Stimulated activated CD4-positive, alpha-beta T cell treated with anti-CD3 and anti-CD28 coated beads, Interleukin-4, amount 100 ng/mL, for 1 hour (primary cell): ENCODE results near the gene CDT1.

Experiments
- DNase-seq: peaks from one replicate; pipeline ENCODE4 v3.0.0-alpha.2; 2020

The CDT1 gene

DNA sequence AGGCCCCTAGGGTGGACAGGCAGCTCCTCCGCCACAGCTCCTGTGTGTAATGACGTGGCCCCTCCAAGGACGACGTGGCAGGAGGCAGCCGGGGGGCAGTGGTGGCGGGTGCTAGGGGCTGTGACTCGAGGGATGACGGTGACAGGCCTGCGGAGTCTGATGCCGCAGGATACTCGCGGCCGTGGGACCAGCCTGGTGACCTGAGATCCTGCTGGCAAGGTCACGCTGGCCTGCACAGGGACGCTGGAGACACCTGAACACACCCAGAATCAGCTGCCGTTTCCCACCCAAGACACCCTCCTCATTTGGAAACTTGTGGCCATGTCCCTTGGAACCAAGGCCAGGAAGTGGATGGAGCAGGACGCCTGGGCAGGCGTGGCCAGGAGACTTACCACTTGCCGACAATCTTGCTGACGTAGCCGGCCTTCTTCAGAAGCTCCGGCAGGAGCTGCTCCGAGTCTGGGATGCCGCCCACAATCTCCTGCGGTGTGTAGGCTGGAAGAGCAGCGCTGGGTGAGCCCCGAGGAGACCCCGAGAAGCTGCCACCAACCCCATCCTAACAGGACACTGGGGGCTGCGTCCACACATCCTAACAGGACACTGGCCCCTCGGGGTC is 37.1 kb downstream of the CDT1 start:
- DNase-seq, result no peak

DNA sequence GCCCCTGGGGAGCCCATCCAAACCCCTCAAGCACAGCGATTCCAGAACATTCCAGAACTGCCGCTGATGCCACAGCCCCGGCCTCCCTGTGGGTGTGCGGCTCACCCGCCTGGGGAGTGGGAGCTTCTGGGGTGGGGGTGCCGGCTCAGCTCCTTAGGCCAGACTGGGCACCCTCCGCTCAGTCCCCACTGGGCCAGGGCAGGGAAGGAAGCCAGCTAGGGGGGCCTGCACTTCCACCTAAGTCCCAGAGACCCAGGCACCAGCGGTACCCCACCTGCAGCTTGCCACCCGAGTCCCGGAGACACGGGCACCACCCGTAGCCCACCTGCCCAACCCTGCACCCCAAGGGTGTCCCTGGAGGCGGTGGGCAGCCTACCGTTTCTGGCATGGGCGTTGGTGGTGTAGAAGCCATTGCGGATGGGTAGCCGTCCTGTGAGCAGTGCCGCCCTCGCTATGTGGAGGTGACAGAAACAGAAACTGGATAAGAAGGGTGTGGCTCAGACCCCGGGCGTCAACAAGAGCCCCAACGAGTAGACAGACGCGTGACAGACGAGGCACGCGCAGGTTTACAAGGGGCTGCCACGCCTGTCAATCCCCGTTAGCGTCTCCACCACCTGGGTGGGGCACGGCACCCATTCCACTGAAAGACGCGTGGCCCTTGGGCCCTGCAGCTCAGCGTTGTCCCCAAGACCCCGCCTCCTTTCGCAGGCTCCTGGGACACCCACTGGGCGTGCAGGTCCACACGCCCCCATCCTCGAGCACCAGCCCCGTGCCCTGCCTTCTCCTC is 38.1 kb downstream of the CDT1 start:
- no peak for DNase-seq

DNA sequence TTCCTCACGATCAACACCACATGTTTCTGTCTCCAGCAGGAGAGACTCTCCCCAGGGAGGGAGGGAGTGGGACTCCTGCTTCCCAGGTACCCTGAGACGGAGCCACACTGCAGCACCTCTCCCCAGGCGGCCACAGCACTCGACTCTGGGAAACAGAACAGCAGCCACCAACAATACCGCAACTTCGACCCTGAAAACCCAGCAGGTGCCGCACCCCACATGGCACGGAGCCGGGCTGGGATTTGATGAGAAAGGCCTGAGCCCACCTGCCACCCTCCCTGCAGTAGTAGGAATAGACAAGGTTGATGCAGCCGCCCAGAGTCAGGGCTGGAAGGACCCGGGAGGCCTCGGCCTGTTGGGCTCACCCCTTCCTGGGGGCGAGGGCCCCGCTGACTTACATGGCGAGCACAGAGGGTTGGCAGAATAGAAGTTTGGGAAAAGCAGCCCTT is 38.7 kb downstream of the CDT1 start:
- no peak for DNase-seq

GRCh38 chr16:88842806-88843205 is 39.2 kb downstream of the CDT1 start:
- no peak for DNase-seq

DNA sequence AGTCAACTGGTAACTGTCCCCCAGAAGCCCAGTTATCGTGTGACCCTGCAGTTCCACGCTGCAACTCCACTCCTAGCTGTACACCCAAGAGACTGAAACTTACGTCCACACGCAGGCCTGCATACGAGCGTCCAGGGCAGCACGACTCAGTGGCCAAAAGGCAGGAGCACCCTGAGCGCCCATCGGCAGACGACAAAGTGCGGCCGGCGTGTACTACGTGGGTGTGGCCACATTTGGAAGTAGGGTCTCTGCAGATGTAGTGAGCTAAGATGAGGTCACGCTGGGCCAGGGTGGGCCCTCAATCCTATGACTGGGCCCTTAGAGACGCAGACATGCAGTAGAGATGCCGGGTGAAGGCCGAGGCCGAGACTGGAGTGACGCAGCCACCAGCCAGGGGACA is 39.7 kb downstream of the CDT1 start:
- no peak for DNase-seq

GRCh38 chr16:88844419-88845036 is 40.9 kb downstream of the CDT1 start:
- DNase-seq, result no peak

DNA sequence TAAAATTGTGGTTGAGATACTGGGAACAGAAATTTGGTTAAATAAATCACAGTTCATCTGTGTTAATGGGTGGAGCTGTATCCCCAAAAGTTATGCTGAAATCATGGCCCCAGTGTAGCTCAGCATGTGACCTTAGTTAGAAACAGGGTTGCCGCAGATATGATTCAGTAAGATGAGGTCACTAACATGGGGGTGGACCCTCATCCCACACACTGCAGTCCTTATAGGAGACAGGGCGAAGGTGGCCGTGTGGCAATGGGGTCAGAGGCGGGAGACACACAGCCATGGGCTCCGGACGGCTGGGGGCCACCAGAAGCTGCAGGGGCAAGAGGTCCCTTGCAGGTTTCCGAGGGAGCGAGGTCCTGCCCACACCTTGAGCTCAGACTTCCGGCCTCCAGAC is 42.5 kb downstream of the CDT1 start:
- no peak for DNase-seq

GRCh38 chr16:88847654-88848053 is 44.1 kb downstream of the CDT1 start:
- no peak for DNase-seq

- no peak for DNase-seq
These were observed 45.0 kb downstream of the CDT1 start for GRCh38 chr16:88848557-88848956.

DNA sequence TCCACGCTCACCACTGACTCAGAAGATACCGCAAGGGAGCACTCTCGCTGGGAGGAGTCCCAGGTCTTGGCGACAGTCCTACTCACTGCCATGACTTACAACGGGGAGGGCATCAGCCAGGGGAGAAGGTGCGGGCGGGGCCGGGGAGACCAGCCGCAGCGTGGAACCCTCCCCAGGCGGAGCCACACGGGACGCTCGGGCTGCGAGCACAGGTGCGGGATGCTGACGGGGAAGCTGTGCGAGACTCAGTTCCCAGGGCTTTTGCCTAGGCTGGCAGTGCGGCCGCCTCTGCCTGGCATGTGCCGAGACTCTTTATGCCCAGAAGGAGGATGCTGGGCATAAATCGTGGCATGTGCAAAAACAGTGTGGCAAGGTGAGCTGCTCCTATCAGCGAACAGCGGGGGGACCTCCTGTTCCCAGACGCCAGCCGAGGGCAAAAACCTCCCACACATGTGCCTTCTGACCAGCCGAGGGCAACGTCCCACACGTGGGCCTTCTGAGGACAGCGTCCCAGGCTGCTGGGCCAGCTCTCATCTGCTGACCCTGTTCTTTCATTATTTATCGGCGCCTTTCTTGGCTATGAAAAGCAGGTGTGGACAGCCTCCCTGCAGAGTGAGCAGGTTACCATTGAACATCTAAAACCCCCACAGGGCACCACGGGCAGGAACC is 47.1 kb downstream of the CDT1 start:
- no peak for DNase-seq

DNA sequence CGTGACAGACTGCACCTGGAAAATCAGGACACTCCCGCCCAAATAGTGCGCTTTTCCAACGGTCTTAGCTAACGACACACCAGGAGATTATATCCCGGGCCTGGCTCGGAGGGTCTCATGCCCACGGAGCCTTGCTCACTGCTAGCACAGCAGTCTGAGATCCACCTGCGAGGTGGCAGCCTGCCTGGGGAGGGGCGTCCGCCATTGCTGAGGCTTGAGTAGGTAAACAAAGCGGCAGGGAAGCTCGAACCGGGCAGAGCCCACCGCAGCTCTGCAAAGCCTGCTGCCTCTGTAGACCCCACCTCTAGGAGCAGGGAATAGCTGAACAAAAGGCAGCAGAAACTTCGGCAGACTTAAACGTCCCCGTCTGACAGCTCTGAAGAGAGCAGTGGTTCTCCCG is 48.0 kb downstream of the CDT1 start:
- DNase-seq, result no peak

- no peak for DNase-seq
These were observed 49.8 kb downstream of the CDT1 start for GRCh38 chr16:88853325-88853941.

GRCh38 chr16:88854306-88855111 is 50.9 kb downstream of the CDT1 start:
- peak; percentile 12 for DNase-seq

GRCh38 chr16:88855176-88855575 is 51.6 kb downstream of the CDT1 start:
- no peak for DNase-seq

- no peak for DNase-seq
These were observed 52.1 kb downstream of the CDT1 start for GRCh38 chr16:88855736-88856121.

- DNase-seq, result peak; percentile 9
These were observed 52.7 kb downstream of the CDT1 start for GRCh38 chr16:88856122-88856827.

- DNase-seq, result peak; percentile 100
These were observed 53.5 kb downstream of the CDT1 start, which contains the start of the genes GALNS and TRAPPC2L for GRCh38 chr16:88856828-88857727. TSS of gene GALNS (minus strand) at chr16:88856947. CDS start at chr16:88856877, 70 bp downstream. TSS of gene TRAPPC2L (plus strand) at chr16:88857127. CDS start at chr16:88857151, 24 bp downstream.

DNA sequence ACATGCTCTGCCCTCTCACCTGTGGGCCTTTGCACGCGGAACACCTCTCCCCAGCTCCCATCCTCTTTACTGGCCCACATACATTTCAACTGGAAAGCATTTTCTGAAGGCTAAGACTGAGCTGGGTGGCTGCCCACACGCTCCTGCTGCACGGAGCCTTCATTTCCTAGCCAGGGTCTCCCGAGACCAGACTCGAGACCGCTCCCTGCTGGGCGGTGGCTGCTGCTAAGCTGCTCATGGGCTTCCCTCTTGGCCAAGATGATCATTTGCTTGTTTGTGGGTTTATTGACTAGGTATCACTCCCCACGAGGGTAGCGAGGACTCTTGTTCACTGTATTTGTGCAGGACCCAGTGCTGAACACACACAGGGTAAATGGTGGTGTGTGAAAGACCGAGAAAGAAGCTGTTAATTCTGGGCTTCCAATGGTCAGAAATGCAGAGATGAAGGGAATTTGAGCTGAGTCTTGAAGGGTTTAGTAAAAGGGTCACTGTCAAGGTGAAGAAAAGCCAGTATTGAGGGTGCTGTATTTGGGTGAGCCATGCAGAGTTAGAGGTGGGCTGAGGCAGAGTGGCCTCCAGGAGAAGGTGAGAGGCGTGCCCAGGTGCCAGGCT is 54.2 kb downstream of the CDT1 start:
- DNase-seq, result peak; percentile 80
